AG04450 (cell line): Measurements from ENCODE around the gene CUZD1. TPM values are rescaled to one million over a fixed set of nuclear protein-coding genes. Genes with fewer than 3 reads are reported as not detected.

Experiments
- CTCF ChIA-PET: fragments of 300-600, 350-600 bp; formaldehyde crosslinking; extraction: SDS; loops from one replicate; lab custom pipeline; 2022; ENCODE audit warnings: antibody characterized with exemption, inconsistent platforms; lab: Charles Lee
- POLR2A ChIA-PET: fragments of 350-600 bp; formaldehyde crosslinking; extraction: SDS; loops from one replicate; lab custom pipeline; 2021; ENCODE audit warnings: antibody characterized with exemption, inconsistent platforms; lab: Yijun Ruan, JAX
- DNase-seq: peaks from one replicate; pipeline ENCODE4 v3.0.0-alpha.2; 2011; ENCODE audit warnings: low read depth, low spot score
- H3K27ac ChIP-seq: one replicate; pipeline ENCODE4 v1.5.1; 2012; ENCODE audit warnings: low read depth, low read length, control low read depth
- H3K27me3 ChIP-seq: one replicate; pipeline ENCODE4 v1.6.0; 2012; ENCODE audit warnings: low read length; ENCODE audit not compliant: control insufficient read depth, insufficient read depth
- H3K4me3 ChIP-seq: 2 replicates; pipeline ENCODE4 v1.5.1; 2011; ENCODE audit warnings: mild to moderate bottlenecking, low read depth, low read length, control low read depth
- H3K9me3 ChIP-seq: 2 replicates; pipeline ENCODE4 v1.5.1; 2012; ENCODE audit warnings: low read length; ENCODE audit not compliant: control insufficient read depth, insufficient read depth
- polyA plus RNA-seq: library from polyadenylated mRNA; depleted of rRNA; stranded (reverse); fragments of >200 nt; gene quantifications from 2 replicates; pipeline ENCODE4 v1.2.3, GENCODE V29; 2011
- TF ChIP-seq, protein P1 (sequence below): IDR thresholded peaks from 2 replicates; pipeline ENCODE4 v1.5.1; 2011; ENCODE audit warnings: low read depth, low read length, control low read depth, inconsistent platforms

CUZD1 gene
- polyA plus RNA-seq, 1 experiment, result 1.5 TPM

DNA sequence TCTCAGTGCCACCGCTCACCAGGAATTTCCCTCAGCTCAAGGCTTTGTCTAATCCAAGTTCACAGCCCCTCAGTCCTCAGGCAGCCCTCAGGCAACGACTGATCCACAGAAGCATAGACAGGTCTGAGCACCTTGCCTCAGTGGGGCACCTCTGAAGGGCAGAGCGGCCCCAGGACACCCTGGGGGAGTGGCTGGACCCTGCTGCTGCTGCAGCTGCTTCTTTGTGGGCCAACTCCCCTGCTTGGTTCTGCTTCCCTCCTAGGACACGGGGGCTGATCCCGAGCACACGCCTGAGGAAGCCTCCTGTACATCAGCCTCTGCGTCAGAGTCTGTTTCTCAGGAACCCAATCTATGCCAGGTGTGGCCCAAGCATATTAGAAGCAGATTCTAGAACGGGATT, 16.2 kb downstream of the CUZD1 start:
- CTCF ChIA-PET, result interaction anchor here (0.6 kb wide), 1 partner anchor 1386 kb away, joined by 3 read pairs; no protein-coding TSS in a partner anchor
- Histone ChIP-seq H3K4me3 (no peak overlapping the region), H3K27me3 (peaks cover 5% of the 10 kb centered on the region), H3K27ac (no peak overlapping the region), H3K9me3 (no peaks in the 10 kb centered on the region)
- no peak for DNase-seq
- POLR2A ChIA-PET, result no interaction called here
- TF ChIP-seq, protein P1, sequence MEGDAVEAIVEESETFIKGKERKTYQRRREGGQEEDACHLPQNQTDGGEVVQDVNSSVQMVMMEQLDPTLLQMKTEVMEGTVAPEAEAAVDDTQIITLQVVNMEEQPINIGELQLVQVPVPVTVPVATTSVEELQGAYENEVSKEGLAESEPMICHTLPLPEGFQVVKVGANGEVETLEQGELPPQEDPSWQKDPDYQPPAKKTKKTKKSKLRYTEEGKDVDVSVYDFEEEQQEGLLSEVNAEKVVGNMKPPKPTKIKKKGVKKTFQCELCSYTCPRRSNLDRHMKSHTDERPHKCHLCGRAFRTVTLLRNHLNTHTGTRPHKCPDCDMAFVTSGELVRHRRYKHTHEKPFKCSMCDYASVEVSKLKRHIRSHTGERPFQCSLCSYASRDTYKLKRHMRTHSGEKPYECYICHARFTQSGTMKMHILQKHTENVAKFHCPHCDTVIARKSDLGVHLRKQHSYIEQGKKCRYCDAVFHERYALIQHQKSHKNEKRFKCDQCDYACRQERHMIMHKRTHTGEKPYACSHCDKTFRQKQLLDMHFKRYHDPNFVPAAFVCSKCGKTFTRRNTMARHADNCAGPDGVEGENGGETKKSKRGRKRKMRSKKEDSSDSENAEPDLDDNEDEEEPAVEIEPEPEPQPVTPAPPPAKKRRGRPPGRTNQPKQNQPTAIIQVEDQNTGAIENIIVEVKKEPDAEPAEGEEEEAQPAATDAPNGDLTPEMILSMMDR, result no peak

DNA sequence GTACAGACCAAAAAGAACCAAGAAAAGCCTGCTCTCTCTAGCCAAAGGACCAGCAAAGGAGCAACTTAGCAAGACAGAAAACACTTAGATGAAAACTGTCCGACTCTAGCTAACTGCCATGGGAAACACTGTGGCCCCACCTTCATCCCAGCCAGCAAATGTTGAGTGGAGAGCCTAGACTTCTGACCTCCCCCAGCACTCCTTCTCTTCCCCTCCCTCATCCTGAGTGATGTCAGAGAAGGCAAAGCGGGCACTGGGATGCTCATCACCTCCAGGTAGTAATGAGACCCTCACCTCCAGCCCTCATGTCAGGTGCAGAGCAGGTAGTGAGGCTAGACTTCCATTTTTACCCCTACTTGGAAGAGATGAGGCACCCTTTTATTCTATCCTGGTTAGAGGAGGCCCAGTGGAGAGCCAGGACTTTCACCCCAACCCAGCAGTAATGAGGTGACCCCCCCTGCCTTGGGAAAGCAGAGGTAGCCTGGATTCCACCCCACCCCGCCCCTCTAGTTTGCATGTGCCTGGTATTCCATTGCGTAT, 16.9 kb downstream of the CUZD1 start:
- Histone ChIP-seq H3K9me3 (no peaks in the 10 kb centered on the region), H3K4me3 (no peak overlapping the region), H3K27ac (no peak overlapping the region), H3K27me3 (peaks cover 5% of the 10 kb centered on the region)
- ChIA-PET POLR2A (no interaction called here), CTCF (no interaction called here)
- TF ChIP-seq, protein P1, result no peak
- DNase-seq, result no peak

DNA sequence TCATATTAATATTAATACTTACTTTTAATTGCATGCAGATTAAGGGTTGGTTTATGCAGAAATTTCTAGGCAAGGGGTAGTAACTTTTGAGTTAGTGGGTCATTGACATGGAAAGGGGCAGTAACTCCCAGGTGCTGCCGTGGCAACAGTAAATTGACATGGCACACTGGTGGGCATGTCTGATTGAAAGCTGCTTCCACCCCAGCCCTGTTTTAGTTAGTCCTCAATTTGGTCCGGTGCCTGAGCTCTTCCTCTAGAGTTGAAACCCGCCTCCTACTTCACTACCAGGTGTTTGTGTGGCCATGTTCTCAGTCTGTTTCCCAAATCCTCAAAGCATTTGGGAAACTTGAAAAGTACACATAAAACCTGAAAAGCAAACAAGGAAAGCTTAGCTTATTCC, 18.4 kb downstream of the CUZD1 start:
- no peak for DNase-seq
- no peak overlapping the region for H3K4me3 ChIP-seq
- ChIA-PET POLR2A (no interaction called here), CTCF (no interaction called here)
- H3K9me3 ChIP-seq, result no peaks in the 10 kb centered on the region
- H3K27ac ChIP-seq, result no peak overlapping the region
- TF ChIP-seq, protein P1, result no peak
- peaks cover 5% of the 10 kb centered on the region for H3K27me3 ChIP-seq

DNA sequence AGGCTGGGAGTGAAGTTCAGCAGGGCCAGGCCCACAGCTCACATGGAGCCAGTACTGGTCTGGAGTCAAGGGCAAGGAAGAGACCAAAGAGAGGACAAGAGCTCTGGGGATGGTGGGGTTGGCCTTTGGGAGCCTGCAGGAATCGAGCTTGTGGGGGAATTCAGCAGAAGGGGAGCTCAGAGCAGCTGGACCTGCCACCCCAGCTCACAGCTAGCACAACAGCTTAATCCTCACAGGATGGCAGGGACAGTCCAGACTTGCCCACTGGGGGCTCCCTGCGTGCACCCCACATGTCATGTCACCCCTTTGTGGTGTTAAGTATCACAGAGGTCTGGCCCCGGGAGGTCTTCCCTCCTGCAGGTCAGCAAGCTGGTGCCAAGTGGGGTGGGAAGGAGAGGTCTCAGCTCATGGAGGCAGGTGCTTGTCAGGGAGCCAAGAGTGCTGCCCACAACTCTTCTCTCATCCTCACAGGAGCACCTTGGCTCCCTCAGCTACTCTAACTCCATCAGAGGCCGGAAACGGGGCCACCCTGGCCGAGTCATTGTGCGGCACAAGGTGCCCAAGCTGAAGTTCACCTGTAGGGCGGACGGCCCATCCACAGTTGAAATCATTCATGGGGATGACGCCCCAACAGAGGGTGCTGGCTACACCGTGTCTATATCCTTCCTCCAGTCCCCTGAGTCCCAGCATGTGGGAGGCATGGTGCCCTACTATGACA, 22.5 kb downstream of the CUZD1 start:
- H3K9me3 ChIP-seq, result no peaks in the 10 kb centered on the region
- TF ChIP-seq, protein P1, result no peak
- no peak for DNase-seq
- H3K27me3 ChIP-seq, result peaks cover 3% of the 10 kb centered on the region
- POLR2A ChIA-PET, result no interaction called here
- H3K27ac ChIP-seq, result no peak overlapping the region
- CTCF ChIA-PET, result no interaction called here
- no peak overlapping the region for H3K4me3 ChIP-seq

DNA sequence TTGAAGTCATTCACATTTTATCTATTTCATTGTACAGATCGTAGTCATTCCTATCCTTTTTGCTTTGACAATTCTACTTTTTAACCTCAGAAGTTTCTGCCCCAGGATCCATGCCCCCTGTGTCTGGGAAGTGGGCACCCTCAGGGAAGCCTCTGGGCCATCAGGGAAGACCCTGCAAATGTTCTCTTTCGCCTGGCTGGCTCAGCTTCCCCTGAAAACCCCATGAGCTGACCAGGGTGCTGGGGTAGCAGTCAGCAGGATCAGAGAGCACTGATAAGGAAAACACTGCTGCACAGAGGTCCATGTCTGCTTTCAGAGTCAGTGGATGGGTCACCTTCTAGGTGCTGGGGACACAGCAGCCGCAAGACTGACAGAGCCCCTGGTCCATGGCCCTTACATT, 23.8 kb downstream of the CUZD1 start:
- CTCF ChIA-PET, result no interaction called here
- no peak overlapping the region for H3K4me3 ChIP-seq
- TF ChIP-seq, protein P1, result no peak
- POLR2A ChIA-PET, result no interaction called here
- peaks cover 3% of the 10 kb centered on the region for H3K27me3 ChIP-seq
- no peak overlapping the region for H3K27ac ChIP-seq
- no peaks in the 10 kb centered on the region for H3K9me3 ChIP-seq
- no peak for DNase-seq
